Epithelial cell of prostate (primary cell): ENCODE results near the gene GPATCH2.
"Not testable (repeated sequence)": the region's sequence is repeated elsewhere in the genome, so short reads cannot be mapped to it uniquely, and the experiment has no call there.

Experiments used
- DNase-seq: peaks from one replicate; pipeline ENCODE4 v3.0.0-alpha.2; 2011; ENCODE audit warnings: low read depth, low spot score
- H3K27ac ChIP-seq: fragments of 450-650 bp; 2 replicates; pipeline ENCODE4 v1.5.1; 2017; ENCODE audit warnings: mild to moderate bottlenecking

Gene GPATCH2

DNA sequence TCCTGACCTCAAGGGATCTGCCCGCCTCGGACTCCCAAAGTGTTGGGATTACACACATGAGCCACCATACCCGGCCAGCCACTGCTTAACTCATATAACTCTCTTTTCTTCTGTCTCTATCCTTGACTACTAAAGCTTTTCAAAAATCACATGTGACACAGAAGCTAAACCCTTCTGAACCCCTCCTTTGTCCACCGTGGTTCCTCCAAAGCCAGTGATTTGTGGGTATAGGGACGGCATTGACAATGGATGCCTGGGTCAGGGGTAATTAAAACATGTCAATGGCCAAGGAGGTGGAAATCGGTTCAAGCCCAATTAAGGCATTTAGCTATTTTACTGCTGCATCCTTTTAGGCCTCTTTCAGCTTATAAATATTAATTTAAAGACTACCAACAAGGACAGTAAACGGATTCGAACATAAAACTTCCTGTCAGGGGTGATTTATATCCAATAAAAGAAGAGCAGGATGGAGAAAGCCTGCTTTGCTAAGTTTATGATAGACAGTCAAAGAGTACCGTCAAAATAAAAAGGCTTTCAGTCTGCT lies 242.3 kb downstream of the GPATCH2 start:
- H3K27ac ChIP-seq = no peak overlapping the region
- DNase-seq = no peak

DNA sequence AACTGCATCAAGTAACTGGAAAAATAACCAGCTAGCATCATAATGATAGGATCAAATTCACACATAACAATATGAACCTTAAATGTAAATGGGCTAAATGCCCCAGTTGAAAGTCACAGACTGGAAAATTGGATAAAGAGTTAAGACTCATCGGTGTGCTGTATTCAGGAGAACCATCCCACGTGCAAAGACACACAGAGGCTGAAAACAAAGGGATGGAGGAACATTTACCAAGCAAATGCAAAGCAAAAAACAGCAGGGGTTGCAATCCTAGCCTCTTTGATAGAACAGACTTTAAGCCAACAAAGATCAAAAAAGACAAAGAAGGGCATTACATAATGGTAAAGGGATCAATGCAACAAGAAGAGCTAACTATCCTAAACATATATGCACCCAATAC lies 249.1 kb downstream of the GPATCH2 start:
- DNase-seq, H3K27ac ChIP-seq: not testable (repeated sequence)

DNA sequence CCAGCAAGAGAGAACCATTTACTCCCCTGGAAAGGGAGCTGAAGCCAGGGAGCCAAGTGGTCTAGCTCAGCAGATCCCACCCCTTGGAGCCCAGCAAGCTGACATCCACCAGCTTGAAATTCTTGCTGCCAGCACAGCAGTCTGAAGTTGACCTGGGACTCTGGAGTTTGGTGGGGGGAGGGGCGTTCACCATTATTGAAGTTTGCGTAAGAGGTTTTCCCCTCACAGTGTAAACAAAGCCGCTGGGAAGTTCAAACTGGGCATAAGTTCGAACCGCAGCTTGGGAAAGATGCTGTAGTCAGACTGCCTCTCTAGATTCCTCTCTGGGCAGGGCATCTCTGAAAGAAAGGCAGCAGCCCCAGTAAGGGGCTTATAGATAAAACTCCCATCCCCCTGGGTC lies 251.1 kb downstream of the GPATCH2 start:
- DNase-seq, H3K27ac ChIP-seq: not testable (repeated sequence)

DNA sequence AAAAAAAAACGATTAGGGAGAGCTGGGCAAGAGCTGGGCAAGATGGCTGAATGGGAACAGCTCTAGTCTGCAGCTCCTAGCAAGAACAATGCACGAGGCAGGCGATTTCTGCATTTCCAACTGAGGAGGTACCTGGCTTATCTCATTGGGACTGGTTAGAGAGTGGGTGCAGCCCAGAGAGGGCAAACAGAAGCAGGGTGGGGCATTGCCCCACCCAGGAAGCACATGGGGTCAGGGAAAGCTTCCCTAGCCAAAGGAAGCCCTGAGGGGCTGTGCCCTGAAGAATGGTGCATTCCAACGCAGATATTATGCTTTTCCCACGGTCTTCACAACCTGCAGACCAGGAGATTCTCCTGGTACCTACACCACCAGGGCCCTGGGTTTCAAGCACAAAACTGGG lies 251.6 kb downstream of the GPATCH2 start:
- H3K27ac ChIP-seq = no peak overlapping the region
- DNase-seq = no peak
